D721Med (cell line): Measurements from ENCODE around the gene DOCK1.

Experiments
- DNase-seq: peaks from one replicate; pipeline ENCODE4 v3.0.0; 2011; ENCODE audit warnings: low spot score; ENCODE audit not compliant: insufficient read length
- FAIRE-seq: peaks from 2 replicates; lab custom pipeline; 2011; peaks lifted over from hg19 to GRCh38; lab: Jason Lieb, UNC
- TF ChIP-seq, protein P1 (sequence below): IDR thresholded peaks from 2 replicates; pipeline ENCODE4 v1.5.1; 2012; ENCODE audit warnings: mild to moderate bottlenecking, control low read depth; ENCODE audit not compliant: insufficient read depth; ENCODE audit errors: missing control alignments

The DOCK1 gene

DNA sequence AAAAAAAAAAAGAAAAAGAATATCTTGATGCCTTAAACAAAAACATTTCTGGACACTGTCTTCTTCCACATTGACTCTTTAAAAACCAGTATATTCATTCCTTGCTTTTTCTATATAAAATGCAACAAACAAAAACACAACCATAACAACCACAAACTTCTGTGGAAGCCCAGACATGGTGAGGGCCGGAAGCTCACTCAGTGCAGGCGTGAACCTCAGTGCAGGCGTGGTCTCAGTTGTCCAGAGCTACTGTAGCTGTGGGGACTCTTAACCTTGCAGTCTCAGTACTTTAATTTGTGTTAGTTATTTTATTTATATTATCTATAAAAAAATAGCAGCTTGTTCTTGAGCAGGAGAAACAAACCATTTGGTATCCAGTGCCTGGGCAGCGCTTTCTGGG is 131.8 kb downstream of the DOCK1 start:
- DNase-seq (no peak), FAIRE-seq (no peak)
- TF ChIP-seq, protein P1, sequence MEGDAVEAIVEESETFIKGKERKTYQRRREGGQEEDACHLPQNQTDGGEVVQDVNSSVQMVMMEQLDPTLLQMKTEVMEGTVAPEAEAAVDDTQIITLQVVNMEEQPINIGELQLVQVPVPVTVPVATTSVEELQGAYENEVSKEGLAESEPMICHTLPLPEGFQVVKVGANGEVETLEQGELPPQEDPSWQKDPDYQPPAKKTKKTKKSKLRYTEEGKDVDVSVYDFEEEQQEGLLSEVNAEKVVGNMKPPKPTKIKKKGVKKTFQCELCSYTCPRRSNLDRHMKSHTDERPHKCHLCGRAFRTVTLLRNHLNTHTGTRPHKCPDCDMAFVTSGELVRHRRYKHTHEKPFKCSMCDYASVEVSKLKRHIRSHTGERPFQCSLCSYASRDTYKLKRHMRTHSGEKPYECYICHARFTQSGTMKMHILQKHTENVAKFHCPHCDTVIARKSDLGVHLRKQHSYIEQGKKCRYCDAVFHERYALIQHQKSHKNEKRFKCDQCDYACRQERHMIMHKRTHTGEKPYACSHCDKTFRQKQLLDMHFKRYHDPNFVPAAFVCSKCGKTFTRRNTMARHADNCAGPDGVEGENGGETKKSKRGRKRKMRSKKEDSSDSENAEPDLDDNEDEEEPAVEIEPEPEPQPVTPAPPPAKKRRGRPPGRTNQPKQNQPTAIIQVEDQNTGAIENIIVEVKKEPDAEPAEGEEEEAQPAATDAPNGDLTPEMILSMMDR = no peak

DNA sequence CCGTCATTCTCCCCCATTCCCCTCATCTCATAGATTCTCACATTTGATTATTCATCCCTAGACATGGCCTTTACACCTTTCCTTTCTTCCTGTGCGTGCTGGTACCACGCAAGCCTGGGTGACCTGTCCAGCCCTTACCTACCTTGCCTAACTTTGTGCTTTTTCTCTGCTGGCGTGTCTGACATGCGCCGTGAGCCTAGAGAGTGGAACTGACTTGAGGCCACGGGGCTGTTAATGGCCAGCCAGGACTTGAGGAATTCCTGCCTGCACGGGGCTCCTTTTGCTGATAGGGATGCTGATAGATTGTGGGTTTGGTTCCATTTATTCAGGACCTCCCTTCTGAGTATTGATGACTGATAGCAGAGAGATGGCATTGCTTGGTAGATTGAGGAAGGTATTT is 134.2 kb downstream of the DOCK1 start:
- DNase-seq (no peak), FAIRE-seq (no peak)
- TF ChIP-seq, protein P1 = no peak

GRCh38 chr10:127040756-127041155 is 135.5 kb downstream of the DOCK1 start:
- TF ChIP-seq, protein P1 = no peak
- FAIRE-seq (no peak), DNase-seq (no peak)

- TF ChIP-seq, protein P1 = no peak
- no peak for FAIRE-seq
- DNase-seq = no peak
These were observed 136.3 kb downstream of the DOCK1 start for GRCh38 chr10:127041552-127041951.

GRCh38 chr10:127043301-127043700 is 138.1 kb downstream of the DOCK1 start:
- TF ChIP-seq, protein P1 = no peak
- FAIRE-seq (no peak), DNase-seq (no peak)

DNA sequence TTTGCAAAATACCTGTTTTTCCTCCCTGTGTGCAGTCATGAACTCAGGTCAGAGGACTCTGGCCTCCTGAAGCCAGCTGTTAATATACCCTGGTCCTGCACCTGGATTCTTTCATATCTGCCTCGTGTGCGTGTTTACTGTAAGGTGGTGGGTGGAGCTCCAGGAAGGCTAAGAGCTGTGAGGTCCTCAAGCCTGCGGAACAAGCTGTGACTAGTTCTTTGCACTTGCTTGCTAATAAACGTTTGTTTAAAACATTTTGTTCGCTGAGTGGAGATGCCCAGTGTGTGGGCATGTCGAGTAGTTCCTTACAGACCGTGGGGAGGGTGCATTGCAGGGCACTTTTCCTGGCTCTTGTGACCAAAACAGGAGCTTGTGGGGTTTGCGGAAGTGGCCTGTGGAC is 139.0 kb downstream of the DOCK1 start:
- no peak for FAIRE-seq
- TF ChIP-seq, protein P1 = no peak
- DNase-seq = no peak

DNA sequence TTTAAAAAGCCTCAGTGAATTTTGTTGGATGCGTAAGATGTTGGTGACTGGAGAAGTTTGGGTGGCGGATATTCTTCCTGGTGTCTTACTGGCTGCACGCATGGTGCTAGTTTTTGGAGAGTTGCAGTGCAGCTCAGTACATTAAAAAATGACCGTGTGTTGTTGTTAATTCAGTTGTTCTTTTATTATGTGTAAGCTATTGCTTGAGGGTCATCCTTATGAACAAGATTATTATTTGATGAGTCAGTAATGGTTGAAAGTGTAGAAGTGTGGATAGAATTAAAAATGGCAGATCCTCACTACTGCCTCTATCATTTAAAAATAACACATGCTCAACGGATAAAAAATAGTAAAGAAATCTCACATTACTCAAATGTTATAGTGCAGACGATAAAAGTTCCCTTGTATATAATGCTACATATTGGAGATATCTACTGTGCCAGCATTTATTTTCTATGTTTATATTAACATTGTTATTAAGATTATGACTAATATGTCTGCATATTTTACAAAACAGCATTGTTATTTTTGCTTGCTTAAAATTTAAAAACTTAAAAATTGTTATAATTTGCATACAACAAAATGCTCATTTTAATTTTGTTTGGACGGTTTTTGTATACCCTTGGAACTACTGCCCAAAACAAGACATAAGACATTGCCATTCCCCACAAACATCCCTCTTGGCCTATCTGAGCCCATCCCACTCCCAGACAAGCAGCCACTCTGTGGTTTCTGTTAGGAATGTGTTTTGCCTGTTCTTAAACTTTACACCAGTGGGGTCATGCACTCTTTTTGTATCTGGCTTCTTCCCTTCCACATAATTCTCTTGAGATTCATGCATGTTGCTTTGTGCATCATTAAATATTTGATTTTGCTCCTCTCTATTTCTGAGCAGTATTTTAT is 142.0 kb downstream of the DOCK1 start:
- FAIRE-seq (no peak), DNase-seq (no peak)
- TF ChIP-seq, protein P1 = no peak
